ENCODE measurements around the gene C1orf105. TPM values are rescaled to one million over a fixed set of nuclear protein-coding genes. Genes with fewer than 3 reads are reported as not detected.

Gene C1orf105
- total and polyA plus RNA-seq, 2 of the 13 experiments (the other 11 are each of a cell fraction or from before 2014, with no cell fraction given): 0.15 to 0.45 TPM

DNA sequence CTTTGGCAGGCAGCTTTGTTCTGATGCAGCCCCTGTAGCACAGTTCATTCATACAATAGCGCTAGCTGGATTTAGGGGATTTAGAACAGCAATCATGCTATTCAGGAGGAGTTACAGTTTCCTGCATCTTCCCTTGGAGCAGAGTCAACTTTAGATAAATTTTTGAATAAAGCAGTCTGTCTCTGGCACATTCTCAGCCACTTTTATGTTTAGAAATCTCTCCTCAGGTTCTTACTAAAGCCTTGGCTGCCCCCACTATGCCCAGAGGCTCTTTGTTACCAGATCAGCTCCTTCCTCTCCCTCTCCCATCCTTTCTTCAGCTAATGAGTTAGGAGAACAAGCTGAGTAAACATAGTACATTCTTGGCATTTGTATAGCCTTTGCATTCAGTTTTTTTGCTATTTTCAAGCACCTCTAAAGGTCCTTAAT lies 40.4 kb downstream of the C1orf105 start:
- ChIA-PET CTCF (ENCODE audit: low intra/inter-chr PET ratio, low total read pairs) (no interaction called here), POLR2A (interaction anchor here (1.5 to 2.1 kb wide), 2 partner anchors 10 to 72 kb away, joined by 11 to 14 read pairs; partner anchors contain the start of gene SUCO)
- H3K4me3 ChIP-seq (replicated peaks in 1 of 3; ENCODE audit: insufficient read depth in 1 of 3, low read depth in 2 of 3, low read length in 3 of 3): no peak overlapping the region
- no peak overlapping the region for H3K27ac ChIP-seq (ENCODE audit: extremely low read length, insufficient read depth, low read length)
- no peaks in the 10 kb centered on the region for H4K20me1 ChIP-seq (ENCODE audit: insufficient read depth, low read length)
- no peaks in the 10 kb centered on the region for H3K36me3 ChIP-seq (replicated peaks in 1 of 2; ENCODE audit: control insufficient read depth in 1 of 2, insufficient read depth in 2 of 2, low read length in 2 of 2)
- no peak overlapping the region for H3K4me2 ChIP-seq (ENCODE audit: low read depth, low read length)
- DNase-seq (ENCODE audit: low spot score) (no peak), FAIRE-seq (no peak), ATAC-seq (no peak)
- H3K79me2 ChIP-seq (ENCODE audit: insufficient read depth, low read length): no peaks in the 10 kb centered on the region
- in situ Hi-C loops (cut with HindIII; ENCODE audit: extremely low pct_ligation_motif_present, low pct_unique_long_range_greater_than_20kb): no loop called here
- no TSS peak for BruUV-seq (replicated peaks)
- H3K9me3 ChIP-seq (ENCODE audit: low read length): no peaks in the 10 kb centered on the region
- TF ChIP-seq RARG (CRISPR knock-in tag; IDR thresholded peaks at IDR 0.05; ENCODE audit: low read depth) (no peak), MEIS2 (CRISPR knock-in tag; IDR thresholded peaks at IDR 0.05) (no peak), JARID2 (CRISPR knock-in tag; IDR thresholded peaks at IDR 0.05; ENCODE audit: insufficient replicate concordance) (no peak), NONO (IDR thresholded peaks at IDR 0.05) (no peak), NONO (CRISPR knock-in tag; conservative IDR thresholded peaks at IDR 0.05) (no peak), ZNF224 (CRISPR knock-in tag; IDR thresholded peaks at IDR 0.05) (no peak), HNF4A (CRISPR knock-in tag; IDR thresholded peaks at IDR 0.05) (no peak), RXRA (CRISPR knock-in tag; IDR thresholded peaks at IDR 0.05) (no peak)
- TF ChIP-seq, protein P1, sequence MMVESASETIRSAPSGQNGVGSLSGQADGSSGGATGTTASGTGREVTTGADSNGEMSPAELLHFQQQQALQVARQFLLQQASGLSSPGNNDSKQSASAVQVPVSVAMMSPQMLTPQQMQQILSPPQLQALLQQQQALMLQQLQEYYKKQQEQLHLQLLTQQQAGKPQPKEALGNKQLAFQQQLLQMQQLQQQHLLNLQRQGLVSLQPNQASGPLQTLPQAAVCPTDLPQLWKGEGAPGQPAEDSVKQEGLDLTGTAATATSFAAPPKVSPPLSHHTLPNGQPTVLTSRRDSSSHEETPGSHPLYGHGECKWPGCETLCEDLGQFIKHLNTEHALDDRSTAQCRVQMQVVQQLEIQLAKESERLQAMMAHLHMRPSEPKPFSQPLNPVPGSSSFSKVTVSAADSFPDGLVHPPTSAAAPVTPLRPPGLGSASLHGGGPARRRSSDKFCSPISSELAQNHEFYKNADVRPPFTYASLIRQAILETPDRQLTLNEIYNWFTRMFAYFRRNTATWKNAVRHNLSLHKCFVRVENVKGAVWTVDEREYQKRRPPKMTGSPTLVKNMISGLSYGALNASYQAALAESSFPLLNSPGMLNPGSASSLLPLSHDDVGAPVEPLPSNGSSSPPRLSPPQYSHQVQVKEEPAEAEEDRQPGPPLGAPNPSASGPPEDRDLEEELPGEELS (CRISPR knock-in tag; IDR thresholded peaks at IDR 0.05): no peak
- TF ChIP-seq, protein P2, sequence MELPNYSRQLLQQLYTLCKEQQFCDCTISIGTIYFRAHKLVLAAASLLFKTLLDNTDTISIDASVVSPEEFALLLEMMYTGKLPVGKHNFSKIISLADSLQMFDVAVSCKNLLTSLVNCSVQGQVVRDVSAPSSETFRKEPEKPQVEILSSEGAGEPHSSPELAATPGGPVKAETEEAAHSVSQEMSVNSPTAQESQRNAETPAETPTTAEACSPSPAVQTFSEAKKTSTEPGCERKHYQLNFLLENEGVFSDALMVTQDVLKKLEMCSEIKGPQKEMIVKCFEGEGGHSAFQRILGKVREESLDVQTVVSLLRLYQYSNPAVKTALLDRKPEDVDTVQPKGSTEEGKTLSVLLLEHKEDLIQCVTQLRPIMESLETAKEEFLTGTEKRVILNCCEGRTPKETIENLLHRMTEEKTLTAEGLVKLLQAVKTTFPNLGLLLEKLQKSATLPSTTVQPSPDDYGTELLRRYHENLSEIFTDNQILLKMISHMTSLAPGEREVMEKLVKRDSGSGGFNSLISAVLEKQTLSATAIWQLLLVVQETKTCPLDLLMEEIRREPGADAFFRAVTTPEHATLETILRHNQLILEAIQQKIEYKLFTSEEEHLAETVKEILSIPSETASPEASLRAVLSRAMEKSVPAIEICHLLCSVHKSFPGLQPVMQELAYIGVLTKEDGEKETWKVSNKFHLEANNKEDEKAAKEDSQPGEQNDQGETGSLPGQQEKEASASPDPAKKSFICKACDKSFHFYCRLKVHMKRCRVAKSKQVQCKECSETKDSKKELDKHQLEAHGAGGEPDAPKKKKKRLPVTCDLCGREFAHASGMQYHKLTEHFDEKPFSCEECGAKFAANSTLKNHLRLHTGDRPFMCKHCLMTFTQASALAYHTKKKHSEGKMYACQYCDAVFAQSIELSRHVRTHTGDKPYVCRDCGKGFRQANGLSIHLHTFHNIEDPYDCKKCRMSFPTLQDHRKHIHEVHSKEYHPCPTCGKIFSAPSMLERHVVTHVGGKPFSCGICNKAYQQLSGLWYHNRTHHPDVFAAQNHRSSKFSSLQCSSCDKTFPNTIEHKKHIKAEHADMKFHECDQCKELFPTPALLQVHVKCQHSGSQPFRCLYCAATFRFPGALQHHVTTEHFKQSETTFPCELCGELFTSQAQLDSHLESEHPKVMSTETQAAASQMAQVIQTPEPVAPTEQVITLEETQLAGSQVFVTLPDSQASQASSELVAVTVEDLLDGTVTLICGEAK (IDR thresholded peaks at IDR 0.05): no peak
- TF ChIP-seq, protein P2 (CRISPR knock-in tag; IDR thresholded peaks at IDR 0.05): no peak
- intact Hi-C loops (cut with micrococcal nuclease; ENCODE audit: unreplicated experiment): loop anchor here (1.0 kb wide), 1 partner anchor 10 kb away; no protein-coding TSS in a partner anchor
- no peaks in the 10 kb centered on the region for H3K27me3 ChIP-seq (ENCODE audit: control insufficient read depth in 1 of 2, insufficient read depth in 2 of 2, low read length in 2 of 2)
- 100% methylated on average over 1 of the region's 1 CpG for WGBS (ENCODE audit: low lambda C conversion rate)
- 0 out of 2 replicates have a peak, but pooled peaks cover 6% of the 10 kb centered on the region for H3K4me1 ChIP-seq (ENCODE audit: insufficient read depth, low read length)
- no peak overlapping the region for H2AFZ ChIP-seq (ENCODE audit: low read length)
- H3K9ac ChIP-seq (ENCODE audit: insufficient read depth, low read depth, low read length): no peak overlapping the region

All from HepG2 (cell line).